Stimulated activated CD4-positive, alpha-beta T cell treated with anti-CD3 and anti-CD28 coated beads, Interleukin-12 subunit alpha, Interleukin-12 subunit beta, amount 100 ng/mL, for 4 hours (primary cell): Measurements from ENCODE around the gene PIEZO2.
A peak's percentile ranks its signal among the peaks of the same experiment; 100 is the strongest.

Experiments
- DNase-seq: peaks from one replicate; pipeline ENCODE4 v3.0.0-alpha.2; 2020

Gene PIEZO2

GRCh38 chr18:10838553-10838952, 310.8 kb downstream of the PIEZO2 start:
- DNase-seq = no peak

GRCh38 chr18:10834128-10834815, 315.1 kb downstream of the PIEZO2 start:
- DNase-seq = no peak

- no peak for DNase-seq
These were observed 315.7 kb downstream of the PIEZO2 start for GRCh38 chr18:10833656-10834055.

GRCh38 chr18:10826400-10826799, 323.0 kb downstream of the PIEZO2 start:
- DNase-seq = no peak

GRCh38 chr18:10822456-10822855, 326.9 kb downstream of the PIEZO2 start:
- DNase-seq = no peak

- no peak for DNase-seq
These were observed 328.7 kb downstream of the PIEZO2 start for GRCh38 chr18:10820681-10821080.

GRCh38 chr18:10814336-10814735, 335.0 kb downstream of the PIEZO2 start:
- no peak for DNase-seq

- DNase-seq = no peak
These were observed 343.7 kb downstream of the PIEZO2 start for GRCh38 chr18:10805587-10806118.

- no peak for DNase-seq
These were observed 345.2 kb downstream of the PIEZO2 start for GRCh38 chr18:10804126-10804525.

- DNase-seq = no peak
These were observed 350.4 kb downstream of the PIEZO2 start for GRCh38 chr18:10798727-10799550.

GRCh38 chr18:10797896-10798295, 351.5 kb downstream of the PIEZO2 start:
- no peak for DNase-seq

- DNase-seq = no peak
These were observed 354.6 kb downstream of the PIEZO2 start for GRCh38 chr18:10794771-10795170.

GRCh38 chr18:10793730-10794370, 355.5 kb downstream of the PIEZO2 start:
- DNase-seq = no peak

- DNase-seq = no peak
These were observed 357.2 kb downstream of the PIEZO2 start for GRCh38 chr18:10792181-10792580.

GRCh38 chr18:10791169-10791831, 358.1 kb downstream of the PIEZO2 start:
- DNase-seq = no peak

- DNase-seq = no peak
These were observed 360.2 kb downstream of the PIEZO2 start for GRCh38 chr18:10789180-10789579.

GRCh38 chr18:10787293-10787901, 362.0 kb downstream of the PIEZO2 start:
- peak; percentile 84 for DNase-seq

- DNase-seq = no peak
These were observed 363.6 kb downstream of the PIEZO2 start for GRCh38 chr18:10785798-10786197.

- DNase-seq = no peak
These were observed 364.7 kb downstream of the PIEZO2 start for GRCh38 chr18:10784596-10785202.

GRCh38 chr18:10783941-10784340, 365.4 kb downstream of the PIEZO2 start:
- no peak for DNase-seq

- DNase-seq = no peak
These were observed 372.9 kb downstream of the PIEZO2 start for GRCh38 chr18:10776493-10776892.

- DNase-seq = no peak
These were observed 374.3 kb downstream of the PIEZO2 start for GRCh38 chr18:10775026-10775425.
